K562 (cell line): Measurements from ENCODE around the gene FAM193A. TPM values are rescaled to one million over a fixed set of nuclear protein-coding genes. Genes with fewer than 3 reads are reported as not detected.

Source experiments
- ATAC-seq: fragments of 200-7000 bp; cut with Tn5 transposase; 3 replicates; pipeline ENCODE4 v1.9.1; 2020; ENCODE audit warnings: moderate library complexity
- BruUV-seq: library from RNA; stranded (reverse); fragments of 400-500 nt; replicated peaks from 2 replicates; lab custom pipeline; 2021; lab: Mats Ljungman, UMichigan
- CTCF ChIA-PET: fragments of 300-600 bp; formaldehyde crosslinking; extraction: SDS; loops from one replicate; lab custom pipeline; 2021; ENCODE audit warnings: low intra/inter-chr PET ratio; lab: Yijun Ruan, JAX
- POLR2A ChIA-PET: fragments of 300-600, 350-650 bp; sonication (Branson Sonifier 250); formaldehyde crosslinking; extraction: SDS; loops from one replicate; lab custom pipeline; 2021; ENCODE audit warnings: antibody characterized with exemption, inconsistent platforms; lab: Yijun Ruan, JAX
- DNase-seq, 4 experiments: peaks; one replicate each; pipeline versions ENCODE4 v3.0.0 to v3.0.0-alpha.2; 2011 to 2018; ENCODE audit warnings: low spot score in 3 of 4, mixed read lengths in 3 of 4; ENCODE audit errors: extremely low read depth in 1 of 4
- FAIRE-seq: peaks from 2 replicates; lab custom pipeline; 2011; peaks lifted over from hg19 to GRCh38; lab: Jason Lieb, UNC
- H2AFZ ChIP-seq: 2 replicates; pipeline ENCODE4 v1.6.0; 2011; ENCODE audit warnings: low read depth, low read length, control low read depth, inconsistent platforms
- H3K27ac ChIP-seq: fragments of 200-600 bp; 3 replicates; pipeline ENCODE4 v1.8.0; 2011; ENCODE audit warnings: low read depth, mild to moderate bottlenecking, control low read depth, inconsistent platforms, low read length, moderate library complexity, mixed read lengths; ENCODE audit errors: extremely low read depth
- H3K27me3 ChIP-seq, 2 experiments: fragments of 300-600 bp in 1 of 2; 2 replicates in 1 of 2; 3 replicates in 1 of 2; pipeline versions ENCODE4 v1.6.0 to v1.8.0; 2011; ENCODE audit warnings: inconsistent platforms in 2 of 2, low read length in 2 of 2, mild to moderate bottlenecking in 1 of 2, mixed read lengths in 1 of 2, moderate library complexity in 1 of 2; ENCODE audit not compliant: control insufficient read depth in 2 of 2, insufficient read depth in 2 of 2
- H3K36me3 ChIP-seq: fragments of 300-600 bp; 3 replicates; pipeline ENCODE4 v1.8.0; 2011; ENCODE audit warnings: mild to moderate bottlenecking, low read length, inconsistent platforms; ENCODE audit not compliant: control insufficient read depth, insufficient read depth
- H3K4me1 ChIP-seq, 2 experiments: fragments of 200-600 bp in 1 of 2; replicated peaks in 1 of 2; 2 replicates in 1 of 2; 3 replicates in 1 of 2; pipeline versions ENCODE4 v1.5.1 to v1.8.0; 2011; ENCODE audit warnings: inconsistent platforms in 2 of 2, low read length in 2 of 2, mild to moderate bottlenecking in 1 of 2, mixed read lengths in 1 of 2, moderate library complexity in 1 of 2; ENCODE audit not compliant: control insufficient read depth in 2 of 2, insufficient read depth in 2 of 2
- H3K4me2 ChIP-seq: 2 replicates; pipeline ENCODE4 v1.6.1; 2011; ENCODE audit warnings: low read length, control low read depth, inconsistent platforms, mixed read lengths; ENCODE audit not compliant: insufficient read depth
- H3K4me3 ChIP-seq: fragments of 200-600 bp; sonication (generic), shearing (Covaris generic); 2 replicates; pipeline ENCODE4 v1.5.1; 2016; ENCODE audit warnings: control low read depth, inconsistent platforms
- H3K79me2 ChIP-seq: fragments of 200-600 bp; 3 replicates; pipeline ENCODE4 v1.8.0; 2011; ENCODE audit warnings: low read length, inconsistent platforms; ENCODE audit not compliant: control insufficient read depth, insufficient read depth
- H3K9ac ChIP-seq, 2 experiments: 2 replicates each; pipeline versions ENCODE4 v1.6.0 to v1.6.1; 2011; ENCODE audit warnings: low read depth in 2 of 2, low read length in 2 of 2, control low read depth in 1 of 2, inconsistent platforms in 1 of 2, mild to moderate bottlenecking in 1 of 2, mixed read lengths in 1 of 2; ENCODE audit not compliant: insufficient read depth in 1 of 2
- H3K9me1 ChIP-seq: one replicate; pipeline ENCODE4 v1.6.0; 2011; ENCODE audit warnings: inconsistent platforms, mild to moderate bottlenecking, low read length, moderate library complexity; ENCODE audit not compliant: control insufficient read depth, insufficient read depth
- H3K9me3 ChIP-seq: replicated peaks from 2 replicates; pipeline ENCODE4 v1.5.1; 2011; ENCODE audit warnings: low read depth, low read length, inconsistent platforms; ENCODE audit not compliant: control insufficient read depth, insufficient read depth
- H4K20me1 ChIP-seq: replicated peaks from 2 replicates; pipeline ENCODE4 v1.6.1; 2011; ENCODE audit warnings: low read length, inconsistent platforms, mixed read lengths; ENCODE audit not compliant: control insufficient read depth, insufficient read depth
- CEBPZ ChIP-seq: fragments of 150-350 bp; IDR thresholded peaks from 2 replicates; pipeline ENCODE4 v1.6.1; 2014; ENCODE audit warnings: low read depth, mild to moderate bottlenecking, low read length, borderline replicate concordance
- PTTG1 ChIP-seq: fragments of 450-650 bp; IDR thresholded peaks from 2 replicates; pipeline ENCODE4 v1.6.1; 2016; ENCODE audit warnings: low read depth, mild to moderate bottlenecking, missing genetic modification characterization, missing compliant biosample characterization
- SAFB ChIP-seq: fragments of 200-400 bp; formaldehyde crosslinking; IDR thresholded peaks from 2 replicates; pipeline ENCODE4 v1.6.1; 2017; ENCODE audit warnings: low read depth, low read length, borderline replicate concordance
- ZFP91 ChIP-seq: sonication (generic); formaldehyde crosslinking; IDR thresholded peaks from 2 replicates; pipeline ENCODE4 v1.8.0; 2022; ENCODE audit warnings: mild to moderate bottlenecking, missing genetic modification reagents
- WGBS: fragments of 100-300 bp; shearing (Covaris generic); methylation state at CpG from one replicate; pipeline ENCODE4 v1.1.6; 2016; ENCODE audit warnings: low coverage, mixed read lengths; ENCODE audit not compliant: insufficient coverage; ENCODE audit errors: missing lambda C conversion rate; 5-methylcytosine and 5-hydroxymethylcytosine counted together
- in situ Hi-C: fragments of 300-500 bp; cut with MboI; formaldehyde crosslinking; loops from 4 replicates; pipeline ENCODE4 v1.15.0; 2018; ENCODE audit warnings: inconsistent platforms, mixed read lengths
- intact Hi-C: fragments of 100-400 bp; cut with micrococcal nuclease; formaldehyde crosslinking; loops from 2 replicates; pipeline ENCODE4 v1.14.2; 2022
- polyA plus RNA-seq, 8 experiments: library from polyadenylated mRNA; depleted of rRNA in 4 of 8; stranded (reverse) in 5 of 8; unstranded in 3 of 8; fragments of >200 nt; fragmentation: Nextera tagmentation in 2 of 8; fragmentation: Illumina TruSeq in 1 of 8; extraction: Ambion mirVana in 2 of 8; extraction: Trizol in 1 of 8; gene quantifications; 2 replicates each; pipeline versions ENCODE4 v1.2.1 to v1.2.3, GENCODE V29; 2011 to 2014; ENCODE audit warnings: inconsistent platforms in 1 of 8, missing spikeins in 1 of 8
- total RNA-seq, 7 experiments: library from RNA; depleted of rRNA in 6 of 7; stranded (reverse); fragments of >200 nt in 6 of 7; fragmentation: Illumina TruSeq in 2 of 7; extraction: Trizol in 2 of 7; gene quantifications; 2 replicates each; pipeline versions ENCODE4 v1.2.1 to v1.2.3, GENCODE V29; 2011 to 2021; ENCODE audit warnings: low replicate concordance in 1 of 7

The FAM193A gene
- total and polyA plus RNA-seq, 9 of the 15 experiments (the other 6 are each of a cell fraction or from before 2014, with no cell fraction given) = 0.46 to 24.6 (median 9.6) TPM

GRCh38 chr4:2662598-2662997 is 126.2 kb downstream of the FAM193A start:
- CTCF ChIA-PET = no interaction called here
- WGBS = 98% methylated on average over 4 of the region's 4 CpGs
- in situ Hi-C loops = no loop called here
- no peak overlapping the region for H3K4me3 ChIP-seq
- H3K4me2 ChIP-seq = no peak overlapping the region
- no peaks in the 10 kb centered on the region for H3K4me1 ChIP-seq
- H3K27me3 ChIP-seq = no peaks in the 10 kb centered on the region
- no peak overlapping the region for H3K9ac ChIP-seq
- H4K20me1 ChIP-seq = no peaks in the 10 kb centered on the region
- intact Hi-C loops = no loop called here
- POLR2A ChIA-PET = no interaction called here
- H3K27ac ChIP-seq = no peak overlapping the region
- FAIRE-seq (no peak), ATAC-seq (no peak)
- no TSS peak for BruUV-seq
- H3K36me3 ChIP-seq = peaks cover 64% of the 10 kb centered on the region
- TF ChIP-seq PTTG1 (no peak), ZFP91 (CRISPR knock-in tag) (no peak), CEBPZ (no peak), SAFB (no peak)
- TF ChIP-seq, all 486 proteins: peak for 0
- H3K9me3 ChIP-seq = no peaks in the 10 kb centered on the region
- H3K79me2 ChIP-seq = peaks cover 5% of the 10 kb centered on the region; the same call in 1 of the 3 replicates
- no peak overlapping the region for H2AFZ ChIP-seq
- DNase-seq = peak in 1 of 4 experiments; percentile 4
- no peaks in the 10 kb centered on the region for H3K9me1 ChIP-seq
